RWPE2 (cell line): Measurements from ENCODE around the gene OPA1.

Experiments used
- ATAC-seq: fragments of 200-7000 bp; cut with Tn5 transposase; 3 replicates; pipeline ENCODE4 v1.9.1; 2021; ENCODE audit warnings: low read depth
- DNase-seq: peaks from one replicate; pipeline ENCODE4 v3.0.0-alpha.2; 2020; ENCODE audit warnings: low spot score
- H3K27ac ChIP-seq: fragments of 450-650 bp; 2 replicates; pipeline ENCODE4 v1.5.1; 2017; ENCODE audit warnings: mild to moderate bottlenecking; ENCODE audit not compliant: poor library complexity, severe bottlenecking
- H3K27me3 ChIP-seq: fragments of 250-450 bp; sonication (Bioruptor Pico); 2 replicates; pipeline ENCODE4 v1.5.1; 2021; ENCODE audit warnings: mild to moderate bottlenecking, moderate library complexity; ENCODE audit not compliant: insufficient read depth, poor library complexity, severe bottlenecking
- H3K36me3 ChIP-seq: fragments of 250-450 bp; sonication (Bioruptor Pico); 2 replicates; pipeline ENCODE4 v1.5.1; 2020; ENCODE audit warnings: low read depth, mild to moderate bottlenecking, moderate library complexity
- H3K4me1 ChIP-seq: fragments of 250-450 bp; sonication (Bioruptor Pico); 2 replicates; pipeline ENCODE4 v1.5.1; 2021; ENCODE audit warnings: mild to moderate bottlenecking, moderate library complexity; ENCODE audit not compliant: insufficient read depth, poor library complexity, severe bottlenecking
- H3K4me3 ChIP-seq: fragments of 250-450 bp; sonication (Bioruptor Pico); 2 replicates; pipeline ENCODE4 v1.5.1; 2021; ENCODE audit warnings: mild to moderate bottlenecking, moderate library complexity; ENCODE audit not compliant: severe bottlenecking
- H3K9me3 ChIP-seq: fragments of 250-450 bp; sonication (Bioruptor Pico); 2 replicates; pipeline ENCODE4 v1.5.1; 2021; ENCODE audit warnings: mild to moderate bottlenecking, moderate library complexity; ENCODE audit not compliant: severe bottlenecking
- TF ChIP-seq, protein P1 (sequence below): fragments of 450-650 bp; IDR thresholded peaks from one replicate; pipeline ENCODE4 v1.5.1; 2017; ENCODE audit warnings: mild to moderate bottlenecking, moderate library complexity; ENCODE audit not compliant: poor library complexity, severe bottlenecking

OPA1 gene

GRCh38 chr3:193701953-193702635 is 109.1 kb downstream of the OPA1 start:
- Histone ChIP-seq H3K27ac (no peak overlapping the region), H3K4me1 (no peaks in the 10 kb centered on the region), H3K4me3 (no peak overlapping the region), H3K27me3 (no peaks in the 10 kb centered on the region), H3K36me3 (peaks cover 14% of the 10 kb centered on the region), H3K9me3 (no peaks in the 10 kb centered on the region)
- TF ChIP-seq, protein P1, sequence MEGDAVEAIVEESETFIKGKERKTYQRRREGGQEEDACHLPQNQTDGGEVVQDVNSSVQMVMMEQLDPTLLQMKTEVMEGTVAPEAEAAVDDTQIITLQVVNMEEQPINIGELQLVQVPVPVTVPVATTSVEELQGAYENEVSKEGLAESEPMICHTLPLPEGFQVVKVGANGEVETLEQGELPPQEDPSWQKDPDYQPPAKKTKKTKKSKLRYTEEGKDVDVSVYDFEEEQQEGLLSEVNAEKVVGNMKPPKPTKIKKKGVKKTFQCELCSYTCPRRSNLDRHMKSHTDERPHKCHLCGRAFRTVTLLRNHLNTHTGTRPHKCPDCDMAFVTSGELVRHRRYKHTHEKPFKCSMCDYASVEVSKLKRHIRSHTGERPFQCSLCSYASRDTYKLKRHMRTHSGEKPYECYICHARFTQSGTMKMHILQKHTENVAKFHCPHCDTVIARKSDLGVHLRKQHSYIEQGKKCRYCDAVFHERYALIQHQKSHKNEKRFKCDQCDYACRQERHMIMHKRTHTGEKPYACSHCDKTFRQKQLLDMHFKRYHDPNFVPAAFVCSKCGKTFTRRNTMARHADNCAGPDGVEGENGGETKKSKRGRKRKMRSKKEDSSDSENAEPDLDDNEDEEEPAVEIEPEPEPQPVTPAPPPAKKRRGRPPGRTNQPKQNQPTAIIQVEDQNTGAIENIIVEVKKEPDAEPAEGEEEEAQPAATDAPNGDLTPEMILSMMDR: no peak
- no peak for ATAC-seq
- DNase-seq: no peak

DNA sequence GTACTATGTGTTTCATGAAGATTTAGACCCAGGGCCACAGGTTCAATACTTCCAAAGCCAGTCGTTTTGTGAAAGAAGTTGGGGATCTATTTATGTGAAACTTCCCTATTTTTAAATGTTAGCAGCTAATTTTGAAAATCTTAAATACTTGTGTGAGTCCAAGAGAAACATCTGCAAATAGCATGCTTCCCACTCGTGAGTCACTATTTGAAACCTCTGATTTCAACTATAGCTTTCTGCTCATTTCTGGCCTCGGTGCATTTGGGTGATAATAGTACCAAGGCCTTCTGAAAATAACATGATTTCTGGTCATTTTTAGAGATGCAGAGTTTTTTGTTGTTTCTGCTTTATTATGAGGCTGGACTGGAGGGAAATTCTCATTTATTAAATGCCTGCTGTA is 110.0 kb downstream of the OPA1 start:
- Histone ChIP-seq H3K36me3 (peaks cover 5% of the 10 kb centered on the region; the same call in 1 of the 2 replicates), H3K4me1 (no peaks in the 10 kb centered on the region), H3K9me3 (no peaks in the 10 kb centered on the region), H3K27ac (no peak overlapping the region), H3K4me3 (no peak overlapping the region), H3K27me3 (no peaks in the 10 kb centered on the region)
- no peak for DNase-seq
- ATAC-seq: no peak
- TF ChIP-seq, protein P1: no peak

GRCh38 chr3:193704431-193704830 is 111.4 kb downstream of the OPA1 start:
- DNase-seq (no peak), ATAC-seq (no peak)
- TF ChIP-seq, protein P1: no peak
- no peak overlapping the region for H3K4me3 ChIP-seq
- no peaks in the 10 kb centered on the region for H3K4me1 ChIP-seq
- no peaks in the 10 kb centered on the region for H3K27me3 ChIP-seq
- H3K27ac ChIP-seq: no peak overlapping the region
- H3K9me3 ChIP-seq: no peaks in the 10 kb centered on the region
- H3K36me3 ChIP-seq: 0 out of 2 replicates have a peak, but pooled peaks cover 3% of the 10 kb centered on the region

- Histone ChIP-seq H3K4me3 (no peak overlapping the region), H3K4me1 (no peaks in the 10 kb centered on the region), H3K27me3 (no peaks in the 10 kb centered on the region), H3K27ac (no peak overlapping the region), H3K36me3 (0 out of 2 replicates have a peak, but pooled peaks cover 3% of the 10 kb centered on the region), H3K9me3 (no peaks in the 10 kb centered on the region)
- ATAC-seq (no peak), DNase-seq (no peak)
- TF ChIP-seq, protein P1: no peak
These were observed 115.3 kb downstream of the OPA1 start for GRCh38 chr3:193708270-193708669.

- no peak overlapping the region for H3K4me3 ChIP-seq
- TF ChIP-seq, protein P1: no peak
- no peak overlapping the region for H3K27ac ChIP-seq
- no peaks in the 10 kb centered on the region for H3K4me1 ChIP-seq
- DNase-seq: no peak
- no peak for ATAC-seq
- H3K27me3 ChIP-seq: no peaks in the 10 kb centered on the region
- peaks cover 7% of the 10 kb centered on the region for H3K9me3 ChIP-seq
- H3K36me3 ChIP-seq: no peaks in the 10 kb centered on the region
These were observed 117.5 kb downstream of the OPA1 start for GRCh38 chr3:193710286-193711165.
